ENCODE data around the gene NET1.

The NET1 gene

DNA sequence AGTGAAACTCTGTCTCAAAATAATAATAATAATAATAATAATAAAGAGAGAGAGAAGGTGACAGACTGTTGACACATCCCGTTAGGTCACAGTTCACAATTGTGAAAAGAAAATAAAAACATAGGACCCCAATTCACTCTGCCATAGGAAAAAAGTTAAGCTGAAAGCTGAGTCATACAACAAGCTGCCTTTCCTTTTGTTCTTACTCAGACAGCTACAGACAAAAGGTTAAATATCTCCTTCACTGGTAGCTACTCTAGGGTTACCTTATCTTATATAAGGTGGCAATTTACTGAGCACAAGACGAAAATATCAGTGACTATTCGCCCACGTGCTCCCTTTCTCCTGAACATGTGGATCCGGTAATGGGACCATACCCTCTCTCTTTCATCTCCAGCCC lies 25.2 kb upstream of the NET1 start:
- TF ChIP-seq FOXM1 (IDR thresholded peaks at IDR 0.05; ENCODE audit: borderline replicate concordance, low read depth): no peak
- TF ChIP-seq NFIC (IDR thresholded peaks at IDR 0.05): no peak
- TF ChIP-seq CREB1 (IDR thresholded peaks at IDR 0.05; ENCODE audit: low read depth): no peak
- no peak for TF ChIP-seq EGR1 (IDR thresholded peaks at IDR 0.05)
- TF ChIP-seq TCF12 (IDR thresholded peaks at IDR 0.05; ENCODE audit: low read depth): no peak
- TF ChIP-seq TEAD4 (IDR thresholded peaks at IDR 0.05): no peak
- TF ChIP-seq YY1 (IDR thresholded peaks at IDR 0.05; ENCODE audit: low read depth): no peak
- TF ChIP-seq ZBTB7A (IDR thresholded peaks at IDR 0.05; ENCODE audit: low read depth): no peak
- TF ChIP-seq TAF1 (IDR thresholded peaks at IDR 0.05; ENCODE audit: low read depth): no peak
- TF ChIP-seq, protein P1, sequence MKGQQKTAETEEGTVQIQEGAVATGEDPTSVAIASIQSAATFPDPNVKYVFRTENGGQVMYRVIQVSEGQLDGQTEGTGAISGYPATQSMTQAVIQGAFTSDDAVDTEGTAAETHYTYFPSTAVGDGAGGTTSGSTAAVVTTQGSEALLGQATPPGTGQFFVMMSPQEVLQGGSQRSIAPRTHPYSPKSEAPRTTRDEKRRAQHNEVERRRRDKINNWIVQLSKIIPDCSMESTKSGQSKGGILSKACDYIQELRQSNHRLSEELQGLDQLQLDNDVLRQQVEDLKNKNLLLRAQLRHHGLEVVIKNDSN (IDR thresholded peaks at IDR 0.05): no peak
- TF ChIP-seq, protein P2, sequence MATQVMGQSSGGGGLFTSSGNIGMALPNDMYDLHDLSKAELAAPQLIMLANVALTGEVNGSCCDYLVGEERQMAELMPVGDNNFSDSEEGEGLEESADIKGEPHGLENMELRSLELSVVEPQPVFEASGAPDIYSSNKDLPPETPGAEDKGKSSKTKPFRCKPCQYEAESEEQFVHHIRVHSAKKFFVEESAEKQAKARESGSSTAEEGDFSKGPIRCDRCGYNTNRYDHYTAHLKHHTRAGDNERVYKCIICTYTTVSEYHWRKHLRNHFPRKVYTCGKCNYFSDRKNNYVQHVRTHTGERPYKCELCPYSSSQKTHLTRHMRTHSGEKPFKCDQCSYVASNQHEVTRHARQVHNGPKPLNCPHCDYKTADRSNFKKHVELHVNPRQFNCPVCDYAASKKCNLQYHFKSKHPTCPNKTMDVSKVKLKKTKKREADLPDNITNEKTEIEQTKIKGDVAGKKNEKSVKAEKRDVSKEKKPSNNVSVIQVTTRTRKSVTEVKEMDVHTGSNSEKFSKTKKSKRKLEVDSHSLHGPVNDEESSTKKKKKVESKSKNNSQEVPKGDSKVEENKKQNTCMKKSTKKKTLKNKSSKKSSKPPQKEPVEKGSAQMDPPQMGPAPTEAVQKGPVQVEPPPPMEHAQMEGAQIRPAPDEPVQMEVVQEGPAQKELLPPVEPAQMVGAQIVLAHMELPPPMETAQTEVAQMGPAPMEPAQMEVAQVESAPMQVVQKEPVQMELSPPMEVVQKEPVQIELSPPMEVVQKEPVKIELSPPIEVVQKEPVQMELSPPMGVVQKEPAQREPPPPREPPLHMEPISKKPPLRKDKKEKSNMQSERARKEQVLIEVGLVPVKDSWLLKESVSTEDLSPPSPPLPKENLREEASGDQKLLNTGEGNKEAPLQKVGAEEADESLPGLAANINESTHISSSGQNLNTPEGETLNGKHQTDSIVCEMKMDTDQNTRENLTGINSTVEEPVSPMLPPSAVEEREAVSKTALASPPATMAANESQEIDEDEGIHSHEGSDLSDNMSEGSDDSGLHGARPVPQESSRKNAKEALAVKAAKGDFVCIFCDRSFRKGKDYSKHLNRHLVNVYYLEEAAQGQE (IDR thresholded peaks at IDR 0.05; ENCODE audit: low read depth): no peak

DNA sequence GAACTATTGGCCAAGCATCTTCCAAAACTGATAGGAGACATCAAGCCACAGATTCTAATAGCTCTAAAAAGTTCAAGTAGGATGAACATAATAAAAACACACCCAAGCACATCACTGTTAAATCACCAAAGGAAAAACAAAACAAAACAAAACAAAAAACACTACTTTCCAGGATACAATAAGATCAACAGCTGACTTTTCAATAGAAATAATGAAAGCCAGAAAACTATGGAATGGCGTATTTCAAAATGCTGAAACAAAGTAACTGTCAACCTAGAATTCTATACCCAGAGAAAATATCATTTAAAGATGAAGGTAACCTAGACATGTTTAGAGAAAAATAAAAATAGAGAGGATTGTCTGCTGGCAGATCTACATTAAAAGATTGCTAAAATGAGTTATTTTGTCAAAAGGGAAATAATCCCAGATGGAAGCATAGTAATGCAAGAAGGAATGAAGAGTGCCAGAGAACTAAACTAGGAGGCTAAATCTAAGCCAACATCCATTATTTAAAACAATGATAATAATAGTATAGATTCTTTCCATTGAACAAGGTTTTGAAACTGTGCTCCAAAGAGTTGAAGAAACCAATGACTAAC lies 21.7 kb upstream of the NET1 start:
- TF ChIP-seq YY1 (IDR thresholded peaks at IDR 0.05; ENCODE audit: low read depth): no peak

DNA sequence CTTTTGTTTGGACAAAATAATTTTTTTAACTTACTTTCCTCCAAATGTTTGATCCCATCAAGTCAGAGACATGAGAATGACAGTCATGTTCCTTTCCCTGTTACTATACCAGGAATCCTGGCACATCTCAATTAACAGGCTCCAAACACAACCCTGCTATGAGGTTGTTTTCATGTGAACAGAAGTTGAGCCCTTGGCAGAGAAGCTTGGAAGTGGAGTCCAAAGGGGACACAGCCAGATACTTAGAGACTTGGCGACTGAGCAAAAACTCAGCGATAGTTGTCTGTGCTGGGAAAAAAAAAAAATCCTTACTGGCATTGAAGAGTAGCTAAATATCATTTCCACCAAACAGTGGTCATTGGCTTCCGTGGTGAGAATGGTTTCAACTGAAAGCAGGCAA lies 20.6 kb upstream of the NET1 start:
- TF ChIP-seq FOXM1 (IDR thresholded peaks at IDR 0.05; ENCODE audit: borderline replicate concordance, low read depth) (no peak), ZBTB7A (IDR thresholded peaks at IDR 0.05; ENCODE audit: low read depth) (no peak), TEAD4 (IDR thresholded peaks at IDR 0.05) (no peak), TCF12 (IDR thresholded peaks at IDR 0.05; ENCODE audit: low read depth) (no peak), RAD21 (IDR thresholded peaks at IDR 0.05; ENCODE audit: low read depth) (no peak)
- TF ChIP-seq, protein P3, sequence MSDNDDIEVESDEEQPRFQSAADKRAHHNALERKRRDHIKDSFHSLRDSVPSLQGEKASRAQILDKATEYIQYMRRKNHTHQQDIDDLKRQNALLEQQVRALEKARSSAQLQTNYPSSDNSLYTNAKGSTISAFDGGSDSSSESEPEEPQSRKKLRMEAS (IDR thresholded peaks at IDR 0.05): no peak

DNA sequence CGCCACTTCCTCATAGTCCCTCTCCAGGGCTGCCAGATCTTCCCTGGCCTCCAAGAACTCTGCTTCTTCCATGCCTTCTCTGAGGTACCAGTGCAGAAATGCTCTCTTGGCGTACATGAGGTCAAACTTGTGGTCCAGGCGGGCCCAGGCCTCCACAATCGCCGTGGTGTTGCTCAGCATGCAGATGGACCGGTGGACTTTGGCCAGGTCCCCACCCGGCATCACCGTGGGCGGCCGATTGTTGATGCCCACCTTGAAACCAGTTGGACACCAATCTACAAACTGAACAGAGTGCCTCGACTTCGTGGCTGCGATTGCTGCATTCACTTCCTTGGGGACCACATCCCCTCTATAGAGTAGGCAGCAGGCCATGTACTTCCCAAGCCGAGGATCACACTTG lies 18.8 kb upstream of the NET1 start:
- TF ChIP-seq, protein P2 (IDR thresholded peaks at IDR 0.05; ENCODE audit: low read depth): no peak
- no peak for TF ChIP-seq ZBTB7A (IDR thresholded peaks at IDR 0.05; ENCODE audit: low read depth)
- TF ChIP-seq, protein P3 (IDR thresholded peaks at IDR 0.05): no peak
- TF ChIP-seq EGR1 (IDR thresholded peaks at IDR 0.05): no peak
- no peak for TF ChIP-seq NFIC (IDR thresholded peaks at IDR 0.05)
- TF ChIP-seq, protein P1 (IDR thresholded peaks at IDR 0.05): no peak
- TF ChIP-seq YY1 (IDR thresholded peaks at IDR 0.05; ENCODE audit: low read depth): no peak
- no peak for TF ChIP-seq RAD21 (IDR thresholded peaks at IDR 0.05; ENCODE audit: low read depth)

DNA sequence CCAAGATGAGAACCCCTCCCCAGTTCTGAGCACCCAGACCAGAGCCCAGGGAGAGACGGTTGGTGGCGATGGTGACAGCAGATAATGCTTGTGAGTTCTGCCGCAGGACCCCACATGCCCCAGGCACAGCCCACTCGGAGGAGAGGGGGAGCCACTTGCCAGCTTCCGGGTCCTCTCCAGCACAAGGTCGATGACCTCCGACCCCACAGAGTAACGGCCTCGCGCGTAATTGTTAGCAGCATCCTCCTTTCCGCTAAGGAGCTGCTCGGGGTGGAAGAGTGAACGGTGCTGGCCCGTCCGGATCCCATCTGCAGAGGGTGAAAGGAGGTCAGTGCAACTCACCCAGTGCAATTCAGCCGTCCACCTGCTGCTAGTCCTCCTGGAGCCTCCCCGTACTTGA lies 17.2 kb upstream of the NET1 start:
- TF ChIP-seq, protein P2 (IDR thresholded peaks at IDR 0.05; ENCODE audit: low read depth): no peak
- TF ChIP-seq, protein P1 (IDR thresholded peaks at IDR 0.05): no peak
- TF ChIP-seq EP300 (IDR thresholded peaks at IDR 0.05; ENCODE audit: borderline replicate concordance): no peak
- no peak for TF ChIP-seq EGR1 (IDR thresholded peaks at IDR 0.05)
- TF ChIP-seq TCF12 (IDR thresholded peaks at IDR 0.05; ENCODE audit: low read depth): no peak
- no peak for TF ChIP-seq RAD21 (IDR thresholded peaks at IDR 0.05; ENCODE audit: low read depth)
- no peak for TF ChIP-seq TEAD4 (IDR thresholded peaks at IDR 0.05)
- TF ChIP-seq ZBTB7A (IDR thresholded peaks at IDR 0.05; ENCODE audit: low read depth): no peak
